Peyer's patch (tissue), 4 donors: Measurements from ENCODE around the gene NEK6. TPM values are rescaled to one million over a fixed set of nuclear protein-coding genes. Genes with fewer than 3 reads are reported as not detected.

Experiments
- DNase-seq, 3 donors: peaks; one replicate each; pipeline ENCODE4 v3.0.0-alpha.2; 2017 to 2019
- H3K27ac ChIP-seq, 4 donors: fragments of 200-600 bp; sonication (generic); one replicate each; pipeline ENCODE4 v1.5.1; 2016 to 2019
- H3K27me3 ChIP-seq, 2 donors: fragments of 200-600 bp; sonication (generic); one replicate each; pipeline ENCODE4 v1.5.1; 2019
- H3K36me3 ChIP-seq, 3 donors: fragments of 200-600 bp; sonication (generic); one replicate each; pipeline ENCODE4 v1.5.1; 2016 to 2019
- H3K4me1 ChIP-seq, 4 donors: fragments of 200-600 bp; sonication (generic); one replicate each; pipeline ENCODE4 v1.5.1; 2016 to 2019
- H3K4me3 ChIP-seq, 4 donors: fragments of 200-600 bp; sonication (generic); 1 replicate in 3 of 4; 2 replicates in 1 of 4; pipeline ENCODE4 v1.5.1; 2016 to 2019; ENCODE audit warnings: mild to moderate bottlenecking in 1 of 4
- H3K9me3 ChIP-seq, 4 donors: fragments of 200-600 bp; sonication (generic); one replicate each; pipeline ENCODE4 v1.5.1; 2016 to 2019; ENCODE audit warnings: mild to moderate bottlenecking in 1 of 4
- POLR2A ChIP-seq, 2 donors: fragments of 450-650 bp; IDR thresholded peaks; one replicate each; pipeline ENCODE4 v1.5.1; 2017; ENCODE audit warnings: antibody characterized with exemption in 2 of 2, mild to moderate bottlenecking in 2 of 2, moderate library complexity in 2 of 2
- total RNA-seq, 4 donors: library from RNA; depleted of rRNA; stranded (reverse); fragments of >200 nt; gene quantifications; one replicate each; pipeline ENCODE4 v1.1.0, GENCODE V29; 2016
- TF ChIP-seq, protein P1 (sequence below), 6 experiments: fragments of 450-650 bp in 4 of 6; fragments of 200-600 bp in 2 of 6; sonication (generic) in 1 of 6; IDR thresholded peaks; one replicate each; pipeline ENCODE4 v1.5.1; 2017 to 2019; ENCODE audit warnings: antibody characterized with exemption in 6 of 6, mild to moderate bottlenecking in 3 of 6, moderate library complexity in 1 of 6

Gene NEK6
- total RNA-seq, 4 donors from 2014 or later: 38.4 to 77.6 (median 46.9) TPM

DNA sequence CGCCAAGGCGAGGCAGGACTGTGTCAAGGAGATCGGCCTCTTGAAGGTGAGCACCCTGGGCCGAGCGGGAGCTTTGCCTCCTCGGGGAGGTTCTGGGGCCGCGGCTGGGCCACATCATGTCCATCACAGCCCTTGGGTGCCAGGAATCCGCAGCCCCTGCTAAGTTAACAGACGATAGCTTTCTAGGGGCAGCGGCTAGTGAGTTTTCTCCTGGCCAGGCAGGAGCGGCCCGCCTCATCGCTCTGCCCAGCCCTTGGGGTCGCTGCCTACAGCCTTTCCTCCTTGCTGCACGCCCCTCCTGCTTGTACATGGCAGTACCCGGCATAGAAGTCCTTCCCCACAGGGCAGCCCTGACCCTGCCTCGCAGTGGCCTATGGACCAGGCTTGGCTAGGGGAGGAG, 56.2 kb downstream of the NEK6 start:
- Histone ChIP-seq H3K36me3 (peaks cover 0 to 72% (median 0%) of the 10 kb centered on the region in 3 donors), H3K4me3 (no peak overlapping the region), H3K27me3 (no peaks in the 10 kb centered on the region), H3K4me1 (no peaks in the 10 kb centered on the region), H3K9me3 (no peaks in the 10 kb centered on the region), H3K27ac (no peak overlapping the region)
- no peak for DNase-seq
- TF ChIP-seq, protein P1, sequence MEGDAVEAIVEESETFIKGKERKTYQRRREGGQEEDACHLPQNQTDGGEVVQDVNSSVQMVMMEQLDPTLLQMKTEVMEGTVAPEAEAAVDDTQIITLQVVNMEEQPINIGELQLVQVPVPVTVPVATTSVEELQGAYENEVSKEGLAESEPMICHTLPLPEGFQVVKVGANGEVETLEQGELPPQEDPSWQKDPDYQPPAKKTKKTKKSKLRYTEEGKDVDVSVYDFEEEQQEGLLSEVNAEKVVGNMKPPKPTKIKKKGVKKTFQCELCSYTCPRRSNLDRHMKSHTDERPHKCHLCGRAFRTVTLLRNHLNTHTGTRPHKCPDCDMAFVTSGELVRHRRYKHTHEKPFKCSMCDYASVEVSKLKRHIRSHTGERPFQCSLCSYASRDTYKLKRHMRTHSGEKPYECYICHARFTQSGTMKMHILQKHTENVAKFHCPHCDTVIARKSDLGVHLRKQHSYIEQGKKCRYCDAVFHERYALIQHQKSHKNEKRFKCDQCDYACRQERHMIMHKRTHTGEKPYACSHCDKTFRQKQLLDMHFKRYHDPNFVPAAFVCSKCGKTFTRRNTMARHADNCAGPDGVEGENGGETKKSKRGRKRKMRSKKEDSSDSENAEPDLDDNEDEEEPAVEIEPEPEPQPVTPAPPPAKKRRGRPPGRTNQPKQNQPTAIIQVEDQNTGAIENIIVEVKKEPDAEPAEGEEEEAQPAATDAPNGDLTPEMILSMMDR (IDR thresholded peaks at IDR 0.05): no peak

DNA sequence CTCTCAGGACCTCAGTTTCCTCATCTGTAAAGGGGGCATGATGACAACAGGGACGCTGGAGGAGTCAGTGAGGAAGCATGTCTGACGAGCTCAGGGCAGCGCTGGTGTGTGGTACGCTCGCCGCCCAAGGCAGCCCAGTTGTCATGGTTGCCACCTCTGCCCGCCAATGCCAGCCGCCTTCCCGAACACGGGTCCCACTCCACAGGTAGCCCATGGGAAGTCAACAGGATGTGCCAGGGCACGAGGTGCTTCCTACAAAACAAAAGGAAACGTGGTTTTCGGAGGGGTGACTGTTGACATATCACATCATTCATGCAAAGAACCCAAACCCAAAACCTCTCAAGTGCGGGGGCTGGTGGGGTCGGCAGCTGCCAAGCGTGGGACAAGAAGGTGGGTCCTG, 58.1 kb downstream of the NEK6 start:
- DNase-seq: no peak
- H3K9me3 ChIP-seq: no peaks in the 10 kb centered on the region
- H3K4me3 ChIP-seq: no peak overlapping the region
- TF ChIP-seq POLR2A (IDR thresholded peaks at IDR 0.05): no peak
- TF ChIP-seq, protein P1 (IDR thresholded peaks at IDR 0.05): no peak
- no peaks in the 10 kb centered on the region for H3K27me3 ChIP-seq
- H3K36me3 ChIP-seq: peaks cover 0 to 60% (median 0%) of the 10 kb centered on the region in 3 donors
- peaks cover 0 to 6% (median 1%) of the 10 kb centered on the region in 4 donors for H3K4me1 ChIP-seq
- H3K27ac ChIP-seq: no peak overlapping the region

DNA sequence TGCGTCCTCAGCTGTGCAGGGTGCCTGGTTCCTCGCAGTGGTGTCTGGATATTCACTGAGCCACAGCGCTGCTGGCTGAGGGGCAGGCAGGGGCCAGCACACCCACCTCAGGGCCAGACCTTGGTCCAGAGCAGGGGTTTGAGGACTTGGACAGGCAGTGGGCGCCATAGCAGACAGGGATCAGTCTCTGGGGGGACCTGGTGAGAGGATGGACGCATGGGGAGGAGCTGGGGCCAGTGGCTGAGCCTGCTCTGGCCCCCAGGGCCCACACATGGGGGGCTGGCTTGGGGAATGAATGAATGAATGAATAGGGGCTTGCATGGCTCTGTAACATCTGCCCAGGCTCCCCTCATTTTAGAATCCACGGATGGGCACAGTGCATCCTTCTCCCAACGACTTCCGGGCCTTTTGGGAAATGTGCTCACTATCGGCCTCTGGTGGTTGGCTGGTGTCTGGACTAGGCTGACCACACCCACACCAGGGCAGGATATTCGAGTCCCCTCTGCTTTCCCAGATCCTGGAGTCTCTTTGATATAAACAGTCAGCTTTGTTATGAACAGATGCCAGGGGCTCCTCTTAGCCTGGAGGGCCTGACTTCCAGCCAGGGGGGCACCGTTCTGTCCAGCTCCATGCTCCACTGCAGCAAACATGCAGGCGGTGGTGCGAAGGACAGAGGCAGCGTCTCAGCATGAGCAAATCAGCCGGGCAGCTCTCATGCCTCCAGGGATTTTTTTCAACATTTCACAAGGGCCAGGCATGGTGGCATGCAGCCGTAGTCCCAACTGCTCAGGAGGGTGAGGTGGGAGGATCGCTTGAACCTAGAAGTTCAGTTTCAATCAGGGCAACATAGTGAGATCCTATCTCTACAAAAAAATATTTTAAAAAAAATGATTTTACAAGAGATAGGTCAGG, 62.6 kb downstream of the NEK6 start:
- H3K27me3 ChIP-seq: no peaks in the 10 kb centered on the region
- H3K4me3 ChIP-seq: no peak overlapping the region
- peaks cover 0 to 50% (median 0%) of the 10 kb centered on the region in 3 donors for H3K36me3 ChIP-seq
- H3K4me1 ChIP-seq: peaks cover 0 to 6% (median 1%) of the 10 kb centered on the region in 4 donors
- DNase-seq: peak; percentile 60 to 85 (median 80)
- H3K27ac ChIP-seq: no peak overlapping the region
- no peak for TF ChIP-seq POLR2A (IDR thresholded peaks at IDR 0.05)
- TF ChIP-seq, protein P1 (IDR thresholded peaks at IDR 0.05): peak; percentile 50 to 86 (median 80)
- H3K9me3 ChIP-seq: no peaks in the 10 kb centered on the region

DNA sequence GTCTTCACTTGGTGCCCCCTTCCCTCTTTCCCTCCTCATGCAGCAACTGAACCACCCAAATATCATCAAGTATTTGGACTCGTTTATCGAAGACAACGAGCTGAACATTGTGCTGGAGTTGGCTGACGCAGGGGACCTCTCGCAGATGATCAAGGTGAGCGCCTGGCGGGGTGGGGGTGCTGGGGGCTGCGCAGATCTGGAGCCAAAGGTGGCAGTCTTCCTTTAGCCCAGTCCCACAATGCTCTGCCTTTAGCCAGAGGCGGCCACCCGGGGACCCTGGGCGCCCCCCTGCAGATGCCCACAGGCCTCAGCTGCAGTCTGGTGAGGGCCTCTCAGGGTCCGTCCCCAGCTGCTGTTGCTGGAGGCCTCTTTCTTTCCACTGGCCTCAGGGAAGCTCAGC, 63.7 kb downstream of the NEK6 start:
- Histone ChIP-seq H3K4me3 (no peak overlapping the region), H3K36me3 (peaks cover 0 to 49% (median 0%) of the 10 kb centered on the region in 3 donors), H3K9me3 (no peaks in the 10 kb centered on the region), H3K27ac (no peak overlapping the region), H3K27me3 (no peaks in the 10 kb centered on the region), H3K4me1 (peaks cover 0 to 6% (median 1%) of the 10 kb centered on the region in 4 donors)
- no peak for DNase-seq
- TF ChIP-seq, protein P1 (IDR thresholded peaks at IDR 0.05): no peak
- no peak for TF ChIP-seq POLR2A (IDR thresholded peaks at IDR 0.05)

DNA sequence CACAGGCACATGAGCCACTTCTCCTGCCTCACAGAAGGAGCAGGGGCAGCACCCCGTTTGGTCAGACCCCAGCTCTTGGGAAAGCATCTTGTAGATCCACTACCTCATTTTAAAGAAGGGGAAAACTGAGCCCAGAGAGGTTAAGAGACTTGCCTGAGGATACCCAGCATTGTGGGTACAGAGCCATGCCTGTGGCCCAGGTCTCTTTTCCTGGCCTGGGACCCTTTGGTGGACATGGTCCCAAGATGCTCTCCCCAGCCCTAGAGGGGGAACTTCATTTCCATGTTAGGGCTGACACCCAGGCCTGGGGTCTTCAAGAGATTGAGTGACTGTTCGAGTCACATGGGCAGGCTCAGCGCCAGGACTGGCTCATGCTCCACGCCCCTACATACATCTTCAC, 64.2 kb downstream of the NEK6 start:
- no peak overlapping the region for H3K4me3 ChIP-seq
- no peak for TF ChIP-seq POLR2A (IDR thresholded peaks at IDR 0.05)
- TF ChIP-seq, protein P1 (IDR thresholded peaks at IDR 0.05): no peak
- H3K9me3 ChIP-seq: no peaks in the 10 kb centered on the region
- H3K27me3 ChIP-seq: no peaks in the 10 kb centered on the region
- peaks cover 0 to 49% (median 0%) of the 10 kb centered on the region in 3 donors for H3K36me3 ChIP-seq
- no peak for DNase-seq
- H3K27ac ChIP-seq: no peak overlapping the region
- H3K4me1 ChIP-seq: peaks cover 0 to 6% (median 1%) of the 10 kb centered on the region in 4 donors
